CD4-positive, alpha-beta T cell (primary cell): Measurements from ENCODE around the gene SH3GLB1. TPM values are rescaled to one million over a fixed set of nuclear protein-coding genes. Genes with fewer than 3 reads are reported as not detected.

ENCODE experiments used
- ATAC-seq: fragments of 200-7000 bp; cut with Tn5 transposase; one replicate; pipeline ENCODE4 v1.10.0; 2022; ENCODE audit warnings: mild to moderate bottlenecking; ENCODE audit not compliant: poor library complexity
- CTCF ChIA-PET: fragments of 350-600 bp; sonication (Branson Sonifier 250); formaldehyde crosslinking; loops from one replicate; lab custom pipeline; 2021; ENCODE audit warnings: antibody characterized with exemption, inconsistent platforms; lab: Charles Lee
- POLR2A ChIA-PET: fragments of 350-600 bp; sonication (Branson Sonifier 250); formaldehyde crosslinking; loops from one replicate; lab custom pipeline; 2021; ENCODE audit warnings: antibody characterized with exemption, inconsistent platforms; lab: Charles Lee
- DNase-seq, 14 experiments: peaks; one replicate each; pipeline ENCODE4 v3.0.0-alpha.2; 2013 to 2020; ENCODE audit warnings: mixed read lengths in 2 of 14
- H3K27ac ChIP-seq, 2 donors: one replicate each; pipeline versions ENCODE4 v1.5.1 to v1.7.0; 2013; ENCODE audit warnings: low read length in 2 of 2, low read depth in 1 of 2, mild to moderate bottlenecking in 1 of 2
- H3K27me3 ChIP-seq, 2 experiments: 1 replicate in 1 of 2; 2 replicates in 1 of 2; pipeline versions ENCODE4 v1.6.1 to v1.7.0; 2013; ENCODE audit warnings: low read length in 2 of 2, control low read depth in 1 of 2, mild to moderate bottlenecking in 1 of 2, moderate library complexity in 1 of 2; ENCODE audit not compliant: insufficient read depth in 2 of 2, control insufficient read depth in 1 of 2
- H3K36me3 ChIP-seq: one replicate; pipeline ENCODE4 v1.6.1; 2013; ENCODE audit warnings: low read length, control low read depth; ENCODE audit not compliant: insufficient read depth
- H3K4me1 ChIP-seq: one replicate; pipeline ENCODE4 v1.6.1; 2013; ENCODE audit warnings: low read length, control low read depth; ENCODE audit not compliant: insufficient read depth
- H3K4me3 ChIP-seq: one replicate; pipeline ENCODE4 v1.5.1; 2013; ENCODE audit warnings: mild to moderate bottlenecking, low read length, moderate library complexity
- H3K9me3 ChIP-seq, 2 experiments: 1 replicate in 1 of 2; 2 replicates in 1 of 2; pipeline versions ENCODE4 v1.6.1 to v1.7.0; 2013; ENCODE audit warnings: low read length in 2 of 2, mild to moderate bottlenecking in 2 of 2, control low read depth in 1 of 2, moderate library complexity in 1 of 2; ENCODE audit not compliant: control insufficient read depth in 1 of 2, insufficient read depth in 1 of 2
- H3K27ac Mint-ChIP-seq: one replicate; pipeline ENCODE4 v1.8.0; 2020; ENCODE audit warnings: mixed read lengths
- H3K27me3 Mint-ChIP-seq: one replicate; pipeline ENCODE4 v1.8.0; 2021; ENCODE audit warnings: mixed read lengths
- H3K36me3 Mint-ChIP-seq: one replicate; pipeline ENCODE4 v1.8.0; 2021; ENCODE audit warnings: low read depth, mixed read lengths
- H3K4me1 Mint-ChIP-seq: one replicate; pipeline ENCODE4 v1.8.0; 2021; ENCODE audit warnings: low read depth, mixed read lengths
- H3K4me3 Mint-ChIP-seq: one replicate; pipeline ENCODE4 v1.8.0; 2020; ENCODE audit warnings: mild to moderate bottlenecking, mixed read lengths
- H3K9me3 Mint-ChIP-seq: one replicate; pipeline ENCODE4 v1.8.0; 2020; ENCODE audit warnings: mixed read lengths
- intact Hi-C, 2 experiments: fragments of 100-400 bp; cut with DNase I in 1 of 2; cut with micrococcal nuclease in 1 of 2; formaldehyde crosslinking; loops; one replicate each; pipeline versions ENCODE4 v1.15.1 to v1.9.0; 2023 to 2025; cut with DNase I, micrococcal nuclease
- total RNA-seq, 174 experiments: library from RNA in 2 of 174; stranded (reverse) in 2 of 174; gene quantifications; one replicate each; pipeline ENCODE4 v1.2.3 and lab custom pipeline; 2021 to 2026
- TF ChIP-seq, protein P1 (sequence below): fragments of 200-600 bp; IDR thresholded peaks from one replicate; pipeline ENCODE4 v1.8.0; 2022; ENCODE audit warnings: antibody characterized with exemption, mild to moderate bottlenecking

SH3GLB1 gene
- total RNA-seq, 2 experiments from 2014 or later = 50.6 to 52.3 TPM

DNA sequence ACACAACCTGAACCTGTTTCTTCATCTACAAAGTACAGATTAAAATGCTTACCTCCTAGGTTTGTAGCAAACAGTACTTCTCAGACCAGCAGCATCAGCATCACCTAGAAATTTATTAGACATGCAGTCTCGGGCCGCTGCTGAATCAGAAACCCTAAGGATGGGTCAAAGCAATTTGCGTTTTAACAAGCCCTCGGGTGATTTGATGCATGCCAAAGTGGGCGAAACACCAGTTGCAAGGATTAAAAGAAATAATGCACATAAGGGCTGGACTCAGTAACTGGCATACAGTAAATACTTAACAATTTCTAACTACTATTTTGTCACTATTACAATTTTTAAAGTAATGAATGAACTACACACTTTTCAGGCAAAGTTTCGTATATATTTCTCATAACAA, 47.5 kb downstream of the SH3GLB1 start:
- ChIA-PET POLR2A (no interaction called here), CTCF (interaction anchor here (1.1 to 2.6 kb wide), 2 partner anchors 19 to 47 kb away, joined by 3 to 14 read pairs; partner anchors contain the start of gene SH3GLB1)
- H3K9me3 ChIP-seq = no peaks in the 10 kb centered on the region
- H3K27me3 Mint-ChIP-seq = peaks cover 21% of the 10 kb centered on the region
- DNase-seq (no peak), ATAC-seq (no peak)
- peaks cover 0 to 3% of the 10 kb centered on the region in 2 experiments for H3K27me3 ChIP-seq
- H3K27ac Mint-ChIP-seq = no peak overlapping the region
- TF ChIP-seq, protein P1, sequence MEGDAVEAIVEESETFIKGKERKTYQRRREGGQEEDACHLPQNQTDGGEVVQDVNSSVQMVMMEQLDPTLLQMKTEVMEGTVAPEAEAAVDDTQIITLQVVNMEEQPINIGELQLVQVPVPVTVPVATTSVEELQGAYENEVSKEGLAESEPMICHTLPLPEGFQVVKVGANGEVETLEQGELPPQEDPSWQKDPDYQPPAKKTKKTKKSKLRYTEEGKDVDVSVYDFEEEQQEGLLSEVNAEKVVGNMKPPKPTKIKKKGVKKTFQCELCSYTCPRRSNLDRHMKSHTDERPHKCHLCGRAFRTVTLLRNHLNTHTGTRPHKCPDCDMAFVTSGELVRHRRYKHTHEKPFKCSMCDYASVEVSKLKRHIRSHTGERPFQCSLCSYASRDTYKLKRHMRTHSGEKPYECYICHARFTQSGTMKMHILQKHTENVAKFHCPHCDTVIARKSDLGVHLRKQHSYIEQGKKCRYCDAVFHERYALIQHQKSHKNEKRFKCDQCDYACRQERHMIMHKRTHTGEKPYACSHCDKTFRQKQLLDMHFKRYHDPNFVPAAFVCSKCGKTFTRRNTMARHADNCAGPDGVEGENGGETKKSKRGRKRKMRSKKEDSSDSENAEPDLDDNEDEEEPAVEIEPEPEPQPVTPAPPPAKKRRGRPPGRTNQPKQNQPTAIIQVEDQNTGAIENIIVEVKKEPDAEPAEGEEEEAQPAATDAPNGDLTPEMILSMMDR = no peak
- no peak overlapping the region for H3K27ac ChIP-seq
- intact Hi-C loops = no loop called here
- H3K36me3 Mint-ChIP-seq = no peaks in the 10 kb centered on the region
- no peaks in the 10 kb centered on the region for H3K4me1 Mint-ChIP-seq
- no peak overlapping the region for H3K4me3 ChIP-seq
- H3K9me3 Mint-ChIP-seq = no peaks in the 10 kb centered on the region
- no peaks in the 10 kb centered on the region for H3K4me1 ChIP-seq
- H3K4me3 Mint-ChIP-seq = no peak overlapping the region
- no peaks in the 10 kb centered on the region for H3K36me3 ChIP-seq

DNA sequence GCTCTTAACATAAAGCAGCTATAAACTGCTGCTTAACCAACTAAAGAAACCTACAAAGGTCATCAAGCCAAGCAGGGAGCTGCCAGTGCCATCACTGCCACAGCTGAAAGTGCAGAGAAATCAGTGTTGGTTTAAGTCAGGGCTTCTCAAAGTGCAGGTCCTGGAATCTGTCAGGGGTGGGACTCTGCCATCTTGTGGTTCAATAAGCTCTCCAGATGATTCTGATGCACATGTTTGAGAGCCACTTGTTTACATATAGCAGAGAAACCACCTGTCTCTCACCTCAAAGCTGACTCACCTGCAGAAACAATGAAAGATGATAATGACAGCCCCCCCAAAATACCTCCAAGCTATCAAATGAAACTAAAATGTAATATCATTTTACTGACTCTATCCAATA, 49.3 kb downstream of the SH3GLB1 start:
- Mint-ChIP-seq H3K9me3 (no peaks in the 10 kb centered on the region), H3K4me1 (no peaks in the 10 kb centered on the region), H3K4me3 (no peak overlapping the region), H3K36me3 (no peaks in the 10 kb centered on the region), H3K27me3 (peaks cover 21% of the 10 kb centered on the region), H3K27ac (no peak overlapping the region)
- Histone ChIP-seq H3K9me3 (no peaks in the 10 kb centered on the region), H3K36me3 (no peaks in the 10 kb centered on the region), H3K27ac (no peak overlapping the region), H3K27me3 (peaks cover 0 to 3% of the 10 kb centered on the region in 2 experiments), H3K4me1 (no peaks in the 10 kb centered on the region), H3K4me3 (no peak overlapping the region)
- ATAC-seq (peak; percentile 46), DNase-seq (peak in 4 of 14 experiments; percentile 6 to 33 (median 16))
- TF ChIP-seq, protein P1 = no peak
- ChIA-PET POLR2A (interaction anchor here (1.1 to 1.5 kb wide), 2 partner anchors 9 to 49 kb away, joined by 3 read pairs; partner anchors contain the start of gene SH3GLB1), CTCF (interaction anchor here (1.2 to 2.6 kb wide), 2 partner anchors 9 to 49 kb away, joined by 7 to 14 read pairs; partner anchors contain the start of gene SH3GLB1)
- intact Hi-C loops = no loop called here

DNA sequence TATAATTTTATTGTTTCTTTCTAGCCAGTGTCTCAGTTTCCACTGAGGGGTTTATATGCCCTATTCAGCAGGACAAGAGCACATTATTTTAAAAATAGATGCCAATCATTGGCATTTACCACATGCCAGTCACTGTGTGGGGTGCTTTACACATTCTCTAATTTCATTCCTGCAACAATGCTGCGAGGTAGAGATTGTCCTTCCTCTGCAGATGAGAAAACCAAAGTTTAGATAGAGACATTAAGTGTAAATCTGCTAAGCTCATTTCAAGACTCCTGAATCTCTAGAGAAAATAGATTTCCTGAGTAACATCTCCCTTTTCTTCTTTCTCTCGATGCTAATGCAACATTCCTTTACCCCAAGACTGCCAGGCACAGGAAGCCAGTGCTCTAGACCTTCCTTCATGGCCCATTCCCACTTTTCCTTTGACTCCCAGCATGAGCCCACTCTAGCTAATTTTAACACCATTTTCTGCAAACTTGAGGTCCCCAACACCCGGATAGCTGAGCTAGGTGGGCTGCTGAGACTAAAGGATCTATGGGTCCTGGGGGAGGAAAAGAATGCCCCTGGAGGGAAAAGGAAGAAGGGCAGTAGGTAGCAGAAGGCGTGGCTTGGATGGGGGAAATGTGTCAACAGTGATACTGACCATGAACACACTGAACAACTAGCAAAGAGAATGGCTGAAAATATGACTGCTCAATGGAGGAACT, 50.0 kb downstream of the SH3GLB1 start:
- Histone ChIP-seq H3K4me1 (no peaks in the 10 kb centered on the region), H3K36me3 (no peaks in the 10 kb centered on the region), H3K27ac (no peak overlapping the region), H3K9me3 (no peaks in the 10 kb centered on the region), H3K4me3 (no peak overlapping the region), H3K27me3 (peaks cover 0 to 3% of the 10 kb centered on the region in 2 experiments)
- intact Hi-C loops = no loop called here
- Mint-ChIP-seq H3K27ac (no peak overlapping the region), H3K36me3 (no peaks in the 10 kb centered on the region), H3K9me3 (no peaks in the 10 kb centered on the region), H3K27me3 (peaks cover 21% of the 10 kb centered on the region), H3K4me3 (no peak overlapping the region), H3K4me1 (no peaks in the 10 kb centered on the region)
- ChIA-PET CTCF (interaction anchor here (1.0 to 2.6 kb wide), 3 partner anchors 10 to 50 kb away, joined by 4 to 14 read pairs (median 7); partner anchors contain the start of gene SH3GLB1), POLR2A (interaction anchor here (1.1 to 1.5 kb wide), 2 partner anchors 10 to 50 kb away, joined by 3 read pairs; partner anchors contain the start of gene SH3GLB1)
- ATAC-seq (no peak), DNase-seq (no peak)
- TF ChIP-seq, protein P1 = no peak
